Ovary (tissue), 3 donors: ENCODE measurements around the gene NOP10.

Experiments used
- POLR2A ChIP-seq: fragments of 450-650 bp; IDR thresholded peaks from one replicate; pipeline ENCODE4 v1.6.1; 2017; ENCODE audit warnings: antibody characterized with exemption, mild to moderate bottlenecking, moderate library complexity
- TF ChIP-seq, protein P1 (sequence below), 3 donors: fragments of 450-650 bp in 2 of 3; fragments of 200-600 bp in 1 of 3; IDR thresholded peaks; one replicate each; pipeline versions ENCODE4 v1.5.1 to v1.8.0; 2016 to 2022; ENCODE audit warnings: antibody characterized with exemption in 3 of 3, mild to moderate bottlenecking in 1 of 3
- donor health status: DM: no; HTN: no; CAD: no.

DNA sequence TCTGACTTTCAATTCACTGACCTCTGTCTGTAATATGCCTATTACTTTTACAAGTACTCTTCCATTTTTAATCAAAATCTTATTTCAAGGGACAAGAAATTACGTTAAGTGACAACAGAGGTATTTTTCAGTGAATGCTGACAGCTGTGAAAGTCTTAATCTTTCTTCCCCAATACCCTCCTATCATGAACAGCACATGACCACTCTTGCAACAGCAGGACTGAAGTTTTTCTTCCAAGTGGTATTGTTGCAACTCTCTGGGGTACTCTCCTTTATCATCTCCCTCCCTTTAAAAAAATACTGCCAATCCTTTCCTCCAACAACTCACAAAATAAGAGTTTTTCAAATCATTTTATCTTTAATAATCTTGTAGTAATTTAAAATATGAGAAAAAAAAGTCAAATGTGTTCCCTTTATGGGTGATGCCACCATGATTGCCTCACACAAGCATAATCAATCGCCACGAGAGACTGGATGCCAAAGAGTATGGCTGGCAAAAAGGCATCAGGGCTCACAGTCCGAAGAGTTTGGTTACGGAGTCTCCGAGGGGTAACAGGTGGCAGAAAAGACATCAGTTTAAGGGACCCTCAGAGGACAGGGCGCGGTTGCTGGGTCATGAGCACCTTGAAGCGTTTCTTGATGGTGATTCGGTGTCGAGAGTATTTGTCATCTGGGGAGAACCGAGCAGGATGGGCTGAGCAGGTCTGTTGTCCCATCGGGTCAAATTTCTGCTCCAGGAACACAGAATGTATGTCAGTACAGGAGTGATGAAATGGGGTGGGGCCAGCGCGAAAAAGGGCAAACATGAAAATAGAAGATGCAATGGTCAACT is 1.3 kb downstream of the NOP10 start:
- TF ChIP-seq, protein P1, sequence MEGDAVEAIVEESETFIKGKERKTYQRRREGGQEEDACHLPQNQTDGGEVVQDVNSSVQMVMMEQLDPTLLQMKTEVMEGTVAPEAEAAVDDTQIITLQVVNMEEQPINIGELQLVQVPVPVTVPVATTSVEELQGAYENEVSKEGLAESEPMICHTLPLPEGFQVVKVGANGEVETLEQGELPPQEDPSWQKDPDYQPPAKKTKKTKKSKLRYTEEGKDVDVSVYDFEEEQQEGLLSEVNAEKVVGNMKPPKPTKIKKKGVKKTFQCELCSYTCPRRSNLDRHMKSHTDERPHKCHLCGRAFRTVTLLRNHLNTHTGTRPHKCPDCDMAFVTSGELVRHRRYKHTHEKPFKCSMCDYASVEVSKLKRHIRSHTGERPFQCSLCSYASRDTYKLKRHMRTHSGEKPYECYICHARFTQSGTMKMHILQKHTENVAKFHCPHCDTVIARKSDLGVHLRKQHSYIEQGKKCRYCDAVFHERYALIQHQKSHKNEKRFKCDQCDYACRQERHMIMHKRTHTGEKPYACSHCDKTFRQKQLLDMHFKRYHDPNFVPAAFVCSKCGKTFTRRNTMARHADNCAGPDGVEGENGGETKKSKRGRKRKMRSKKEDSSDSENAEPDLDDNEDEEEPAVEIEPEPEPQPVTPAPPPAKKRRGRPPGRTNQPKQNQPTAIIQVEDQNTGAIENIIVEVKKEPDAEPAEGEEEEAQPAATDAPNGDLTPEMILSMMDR (IDR thresholded peaks at IDR 0.05) = no peak
- no peak for TF ChIP-seq POLR2A
